Right atrium auricular region (tissue), 2 donors: ENCODE results near the gene NECAP2. TPM values are rescaled to one million over a fixed set of nuclear protein-coding genes. Genes with fewer than 3 reads are reported as not detected.

Experiments used
- DNase-seq: peaks from one replicate; pipeline ENCODE4 v3.0.0-alpha.2; 2019; ENCODE audit warnings: low spot score
- H3K27ac ChIP-seq, 2 donors: fragments of 200-600 bp; sonication (generic); 1 replicate in 1 of 2; 2 replicates in 1 of 2; pipeline ENCODE4 v1.5.1; 2016 to 2019
- H3K27me3 ChIP-seq, 2 donors: fragments of 200-600 bp; sonication (generic); one replicate each; pipeline versions ENCODE4 v1.5.1 to v1.6.0; 2017 to 2019
- H3K36me3 ChIP-seq: fragments of 200-600 bp; sonication (generic); one replicate; pipeline ENCODE4 v1.5.1; 2016
- H3K4me1 ChIP-seq, 2 donors: fragments of 200-600 bp; sonication (generic); one replicate each; pipeline versions ENCODE4 v1.5.1 to v1.6.0; 2017 to 2019
- H3K4me3 ChIP-seq, 2 donors: fragments of 200-600 bp; sonication (generic); 1 replicate in 1 of 2; 2 replicates in 1 of 2; pipeline ENCODE4 v1.5.1; 2017 to 2019; ENCODE audit warnings: mild to moderate bottlenecking in 1 of 2, moderate library complexity in 1 of 2
- H3K9me3 ChIP-seq, 2 donors: fragments of 200-600 bp; sonication (generic); one replicate each; pipeline ENCODE4 v1.5.1; 2019
- CTCF ChIP-seq, 2 donors: fragments of 200-600 bp; sonication (generic); IDR thresholded peaks; one replicate each; pipeline ENCODE4 v1.5.1; 2019; ENCODE audit warnings: antibody characterized with exemption in 2 of 2
- total RNA-seq, 2 donors: library from RNA; depleted of rRNA; stranded (reverse); fragments of >200 nt; gene quantifications; one replicate each; pipeline ENCODE4 v1.1.0, GENCODE V29; 2016

Gene NECAP2
- total RNA-seq, 2 donors from 2014 or later, result 16.2 to 29.9 TPM

DNA sequence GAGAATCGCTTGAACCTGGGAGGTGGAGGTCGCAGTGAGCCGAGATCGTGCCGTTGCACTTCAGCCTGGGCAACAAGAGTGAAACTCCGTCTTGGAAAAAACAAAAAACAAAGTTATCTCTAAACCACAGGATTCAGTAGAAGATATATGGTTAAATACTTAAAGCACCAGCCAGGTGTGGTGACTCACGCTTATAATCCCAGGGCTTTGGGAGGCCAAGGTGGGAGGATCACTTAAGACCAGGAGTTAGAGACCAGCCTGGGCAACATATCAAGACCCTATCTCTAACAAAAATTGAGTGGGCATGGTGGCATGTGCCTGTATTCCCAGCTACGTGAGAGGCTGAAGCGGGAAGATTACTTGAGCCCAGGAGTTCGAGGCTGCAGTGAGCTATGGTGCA is 5.6 kb downstream of the NECAP2 start:
- H3K4me3 ChIP-seq, result no peak overlapping the region
- DNase-seq, result no peak
- H3K27me3 ChIP-seq, result no peaks in the 10 kb centered on the region
- no peak for TF ChIP-seq CTCF (IDR thresholded peaks at IDR 0.05)
- H3K27ac ChIP-seq, result no peak overlapping the region
- H3K9me3 ChIP-seq, result no peaks in the 10 kb centered on the region
- H3K4me1 ChIP-seq, result peaks cover 0 to 28% of the 10 kb centered on the region in 2 donors
- peaks cover 66% of the 10 kb centered on the region for H3K36me3 ChIP-seq

DNA sequence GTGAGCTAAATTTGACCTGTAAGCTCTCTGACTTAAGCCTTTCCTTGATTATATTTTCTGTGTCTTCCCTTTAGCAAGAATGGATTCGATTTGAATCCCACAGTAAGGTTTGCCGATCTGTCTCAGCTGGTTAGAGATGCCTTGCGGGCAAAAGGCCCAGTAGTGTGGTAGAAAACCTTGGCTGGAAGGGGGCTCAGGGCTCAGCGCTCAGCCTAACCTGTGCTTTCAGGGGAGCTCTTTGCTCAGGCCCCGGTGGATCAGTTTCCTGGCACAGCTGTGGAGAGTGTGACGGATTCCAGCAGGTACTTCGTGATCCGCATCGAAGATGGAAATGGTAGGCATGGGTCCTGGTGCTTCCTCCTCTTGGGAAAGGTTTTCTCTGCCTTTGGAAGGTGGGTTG is 7.1 kb downstream of the NECAP2 start:
- TF ChIP-seq CTCF (IDR thresholded peaks at IDR 0.05), result no peak
- Histone ChIP-seq H3K4me1 (peaks cover 0 to 13% of the 10 kb centered on the region in 2 donors), H3K36me3 (peaks cover 79% of the 10 kb centered on the region), H3K27me3 (no peaks in the 10 kb centered on the region), H3K4me3 (no peak overlapping the region), H3K27ac (no peak overlapping the region), H3K9me3 (no peaks in the 10 kb centered on the region)
- DNase-seq, result no peak

- H3K27ac ChIP-seq, result no peak overlapping the region
- H3K36me3 ChIP-seq, result peaks cover 82% of the 10 kb centered on the region
- no peaks in the 10 kb centered on the region for H3K27me3 ChIP-seq
- H3K4me3 ChIP-seq, result no peak overlapping the region
- no peak for TF ChIP-seq CTCF (IDR thresholded peaks at IDR 0.05)
- no peak for DNase-seq
- no peaks in the 10 kb centered on the region for H3K9me3 ChIP-seq
- peaks cover 0 to 1% of the 10 kb centered on the region in 2 donors for H3K4me1 ChIP-seq
Observed at GRCh38 chr1:16449065-16449464, 8.5 kb downstream of the NECAP2 start.

GRCh38 chr1:16449666-16450065 is 9.1 kb downstream of the NECAP2 start:
- Histone ChIP-seq H3K4me3 (no peak overlapping the region), H3K4me1 (peaks cover 0 to 6% of the 10 kb centered on the region in 2 donors), H3K27me3 (no peaks in the 10 kb centered on the region), H3K36me3 (peaks cover 76% of the 10 kb centered on the region), H3K27ac (no peak overlapping the region), H3K9me3 (no peaks in the 10 kb centered on the region)
- no peak for TF ChIP-seq CTCF (IDR thresholded peaks at IDR 0.05)
- no peak for DNase-seq

DNA sequence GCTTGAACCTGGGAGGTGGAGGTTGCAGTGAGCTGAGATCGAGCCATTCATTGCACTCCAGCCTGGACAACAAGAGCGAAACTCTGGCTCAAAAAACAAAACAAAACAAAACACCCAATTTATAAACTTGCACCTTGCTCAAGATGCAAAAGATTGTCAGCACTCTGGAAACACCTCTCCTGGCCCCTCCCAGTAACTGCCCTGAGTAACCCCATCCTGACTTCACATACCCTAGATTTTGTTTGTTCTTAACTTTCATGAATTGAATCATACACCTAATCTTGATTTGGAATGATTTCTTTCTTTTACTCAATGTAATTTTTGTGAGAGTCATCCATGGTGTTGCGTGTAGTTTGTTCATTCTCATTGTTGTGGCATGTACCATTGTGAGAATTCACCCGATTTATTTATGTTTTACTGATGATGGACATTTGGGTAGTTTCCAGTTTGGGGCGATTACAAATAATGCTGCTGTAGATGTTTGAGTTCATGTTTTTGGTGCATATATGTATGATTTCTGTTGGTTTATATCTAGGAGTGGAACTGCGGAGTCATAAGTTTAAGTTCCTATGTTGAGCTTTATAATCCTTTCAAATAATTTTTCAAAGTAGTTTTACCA is 10.4 kb downstream of the NECAP2 start:
- Histone ChIP-seq H3K4me3 (no peak overlapping the region), H3K27ac (no peak overlapping the region), H3K27me3 (no peaks in the 10 kb centered on the region), H3K4me1 (peaks cover 0 to 12% of the 10 kb centered on the region in 2 donors), H3K9me3 (no peaks in the 10 kb centered on the region), H3K36me3 (peaks cover 64% of the 10 kb centered on the region)
- no peak for TF ChIP-seq CTCF (IDR thresholded peaks at IDR 0.05)
- DNase-seq, result no peak
